DOHH2 (cell line): ENCODE data around the gene PRCP.

ENCODE experiments used
- H3F3A ChIP-seq: fragments of 200-600 bp; sonication (generic), shearing (Covaris generic); 2 replicates; pipeline ENCODE4 v1.6.0; 2016; ENCODE audit warnings: antibody characterized with exemption, mild to moderate bottlenecking; ENCODE audit not compliant: control insufficient read depth, insufficient read depth
- H3K27ac ChIP-seq: fragments of 200-600 bp; sonication (generic); 2 replicates; pipeline ENCODE4 v1.5.1; 2014; ENCODE audit warnings: low read depth, mild to moderate bottlenecking, low read length, moderate library complexity
- H3K27me3 ChIP-seq: fragments of 200-600 bp; sonication (generic); 2 replicates; pipeline ENCODE4 v1.6.1; 2014; ENCODE audit warnings: mild to moderate bottlenecking, low read length, mixed read lengths; ENCODE audit not compliant: control insufficient read depth
- H3K36me3 ChIP-seq: fragments of 200-600 bp; sonication (generic); 2 replicates; pipeline ENCODE4 v1.6.1; 2014; ENCODE audit warnings: mild to moderate bottlenecking, low read length, moderate library complexity, mixed read lengths; ENCODE audit not compliant: control insufficient read depth
- H3K4me1 ChIP-seq: fragments of 200-600 bp; sonication (generic); 2 replicates; pipeline ENCODE4 v1.6.1; 2014; ENCODE audit warnings: mild to moderate bottlenecking, low read length, mixed read lengths; ENCODE audit not compliant: control insufficient read depth
- H3K4me2 ChIP-seq: fragments of 200-600 bp; sonication (generic); 2 replicates; pipeline ENCODE4 v1.6.0; 2014; ENCODE audit warnings: mild to moderate bottlenecking, low read length, moderate library complexity
- H3K4me3 ChIP-seq: fragments of 200-600 bp; sonication (generic); 2 replicates; pipeline ENCODE4 v1.5.1; 2014; ENCODE audit warnings: mild to moderate bottlenecking, low read length, mixed read lengths
- H3K79me2 ChIP-seq: fragments of 200-600 bp; sonication (generic); 2 replicates; pipeline ENCODE4 v1.6.1; 2014; ENCODE audit warnings: mild to moderate bottlenecking, low read length, mixed read lengths; ENCODE audit not compliant: control insufficient read depth
- H3K9me2 ChIP-seq: fragments of 200-600 bp; sonication (generic); replicated peaks from 2 replicates; pipeline ENCODE4 v1.6.1; 2014; ENCODE audit warnings: mild to moderate bottlenecking, low read length, mixed read lengths; ENCODE audit not compliant: control insufficient read depth
- H3K9me3 ChIP-seq: fragments of 200-600 bp; sonication (generic); 2 replicates; pipeline ENCODE4 v1.6.1; 2014; ENCODE audit warnings: antibody characterized with exemption, low read length, mixed read lengths; ENCODE audit not compliant: control insufficient read depth, insufficient read depth
- H4K20me1 ChIP-seq: fragments of 200-600 bp; sonication (generic); 2 replicates; pipeline ENCODE4 v1.6.0; 2014; ENCODE audit warnings: low read depth, mild to moderate bottlenecking, antibody characterized with exemption, low read length, moderate library complexity; ENCODE audit not compliant: control insufficient read depth, insufficient read depth
- CTCF ChIP-seq: fragments of 200-600 bp; sonication (generic); IDR thresholded peaks from one replicate; pipeline ENCODE4 v1.5.1; 2014; ENCODE audit warnings: antibody characterized with exemption, mild to moderate bottlenecking, low read depth, low read length; ENCODE audit not compliant: poor library complexity, severe bottlenecking
- EZH2phosphoT487 ChIP-seq: fragments of 200-600 bp; sonication (generic); IDR thresholded peaks from 2 replicates; pipeline ENCODE4 v1.6.1; 2017; ENCODE audit warnings: borderline replicate concordance, mild to moderate bottlenecking, antibody characterized with exemption, low read length, moderate library complexity, mixed read lengths

PRCP gene

GRCh38 chr11:82906931-82907330 lies 6.7 kb upstream of the PRCP start:
- TF ChIP-seq CTCF (no peak), EZH2phosphoT487 (no peak)
- H3K79me2 ChIP-seq: peaks cover 97% of the 10 kb centered on the region
- H3K4me3 ChIP-seq: peak overlapping the region; percentile 22; the same call in 1 of the 2 replicates
- no peaks in the 10 kb centered on the region for H3K27me3 ChIP-seq
- peaks cover 9% of the 10 kb centered on the region; the same call in 1 of the 2 replicates for H3F3A ChIP-seq
- peaks cover 54% of the 10 kb centered on the region for H3K4me1 ChIP-seq
- no peaks in the 10 kb centered on the region for H3K9me2 ChIP-seq
- no peaks in the 10 kb centered on the region; the same call in 1 of the 2 replicates for H4K20me1 ChIP-seq
- H3K9me3 ChIP-seq: peaks cover 5% of the 10 kb centered on the region; the same call in 1 of the 2 replicates
- H3K4me2 ChIP-seq: peak overlapping the region; percentile 56
- H3K36me3 ChIP-seq: peaks cover 25% of the 10 kb centered on the region
- no peak overlapping the region for H3K27ac ChIP-seq

GRCh38 chr11:82906236-82906635 lies 6.0 kb upstream of the PRCP start:
- H3K36me3 ChIP-seq: peaks cover 20% of the 10 kb centered on the region
- H3K4me2 ChIP-seq: peak overlapping the region; percentile 56
- no peaks in the 10 kb centered on the region for H3K9me2 ChIP-seq

GRCh38 chr11:82903843-82904586 lies 3.8 kb upstream of the PRCP start:
- H3K9me3 ChIP-seq: no peaks in the 10 kb centered on the region
- peaks cover 16% of the 10 kb centered on the region for H3K36me3 ChIP-seq
- H3K4me2 ChIP-seq: peak overlapping the region; percentile 98; the same call in 1 of the 2 replicates
- H3F3A ChIP-seq: peaks cover 9% of the 10 kb centered on the region; the same call in 1 of the 2 replicates
- H3K4me1 ChIP-seq: peaks cover 70% of the 10 kb centered on the region
- TF ChIP-seq EZH2phosphoT487 (no peak), CTCF (no peak)
- H3K9me2 ChIP-seq: no peaks in the 10 kb centered on the region
- H4K20me1 ChIP-seq: no peaks in the 10 kb centered on the region; the same call in 1 of the 2 replicates
- no peak overlapping the region for H3K27ac ChIP-seq
- no peak overlapping the region for H3K4me3 ChIP-seq
- peaks cover 86% of the 10 kb centered on the region for H3K79me2 ChIP-seq
- no peaks in the 10 kb centered on the region for H3K27me3 ChIP-seq

More at GRCh38 chr11:82906236-82906635, 6.0 kb upstream of the PRCP start:
- H4K20me1 ChIP-seq: no peaks in the 10 kb centered on the region; the same call in 1 of the 2 replicates
- H3K27ac ChIP-seq: no peak overlapping the region
- no peaks in the 10 kb centered on the region for H3K27me3 ChIP-seq
- no peak for TF ChIP-seq EZH2phosphoT487
- peak; percentile 68 for TF ChIP-seq CTCF
- peaks cover 1% of the 10 kb centered on the region; the same call in 1 of the 2 replicates for H3K9me3 ChIP-seq
- H3F3A ChIP-seq: peaks cover 9% of the 10 kb centered on the region; the same call in 1 of the 2 replicates
- peaks cover 54% of the 10 kb centered on the region for H3K4me1 ChIP-seq
- peaks cover 93% of the 10 kb centered on the region for H3K79me2 ChIP-seq
- H3K4me3 ChIP-seq: peak overlapping the region; percentile 22; the same call in 1 of the 2 replicates
